DOHH2 (cell line): ENCODE data around the gene CFAP70.

Source experiments
- H3F3A ChIP-seq: fragments of 200-600 bp; sonication (generic), shearing (Covaris generic); 2 replicates; pipeline ENCODE4 v1.6.0; 2016; ENCODE audit warnings: antibody characterized with exemption, mild to moderate bottlenecking; ENCODE audit not compliant: control insufficient read depth, insufficient read depth
- H3K27ac ChIP-seq: fragments of 200-600 bp; sonication (generic); 2 replicates; pipeline ENCODE4 v1.5.1; 2014; ENCODE audit warnings: low read depth, mild to moderate bottlenecking, low read length, moderate library complexity
- H3K27me3 ChIP-seq: fragments of 200-600 bp; sonication (generic); 2 replicates; pipeline ENCODE4 v1.6.1; 2014; ENCODE audit warnings: mild to moderate bottlenecking, low read length, mixed read lengths; ENCODE audit not compliant: control insufficient read depth
- H3K36me3 ChIP-seq: fragments of 200-600 bp; sonication (generic); 2 replicates; pipeline ENCODE4 v1.6.1; 2014; ENCODE audit warnings: mild to moderate bottlenecking, low read length, moderate library complexity, mixed read lengths; ENCODE audit not compliant: control insufficient read depth
- H3K4me1 ChIP-seq: fragments of 200-600 bp; sonication (generic); 2 replicates; pipeline ENCODE4 v1.6.1; 2014; ENCODE audit warnings: mild to moderate bottlenecking, low read length, mixed read lengths; ENCODE audit not compliant: control insufficient read depth
- H3K4me2 ChIP-seq: fragments of 200-600 bp; sonication (generic); 2 replicates; pipeline ENCODE4 v1.6.0; 2014; ENCODE audit warnings: mild to moderate bottlenecking, low read length, moderate library complexity
- H3K4me3 ChIP-seq: fragments of 200-600 bp; sonication (generic); 2 replicates; pipeline ENCODE4 v1.5.1; 2014; ENCODE audit warnings: mild to moderate bottlenecking, low read length, mixed read lengths
- H3K79me2 ChIP-seq: fragments of 200-600 bp; sonication (generic); 2 replicates; pipeline ENCODE4 v1.6.1; 2014; ENCODE audit warnings: mild to moderate bottlenecking, low read length, mixed read lengths; ENCODE audit not compliant: control insufficient read depth
- H3K9me2 ChIP-seq: fragments of 200-600 bp; sonication (generic); replicated peaks from 2 replicates; pipeline ENCODE4 v1.6.1; 2014; ENCODE audit warnings: mild to moderate bottlenecking, low read length, mixed read lengths; ENCODE audit not compliant: control insufficient read depth
- H3K9me3 ChIP-seq: fragments of 200-600 bp; sonication (generic); 2 replicates; pipeline ENCODE4 v1.6.1; 2014; ENCODE audit warnings: antibody characterized with exemption, low read length, mixed read lengths; ENCODE audit not compliant: control insufficient read depth, insufficient read depth
- H4K20me1 ChIP-seq: fragments of 200-600 bp; sonication (generic); 2 replicates; pipeline ENCODE4 v1.6.0; 2014; ENCODE audit warnings: low read depth, mild to moderate bottlenecking, antibody characterized with exemption, low read length, moderate library complexity; ENCODE audit not compliant: control insufficient read depth, insufficient read depth
- EZH2phosphoT487 ChIP-seq: fragments of 200-600 bp; sonication (generic); IDR thresholded peaks from 2 replicates; pipeline ENCODE4 v1.6.1; 2017; ENCODE audit warnings: borderline replicate concordance, mild to moderate bottlenecking, antibody characterized with exemption, low read length, moderate library complexity, mixed read lengths
- TF ChIP-seq, protein P1 (sequence below): fragments of 200-600 bp; sonication (generic); IDR thresholded peaks from one replicate; pipeline ENCODE4 v1.5.1; 2014; ENCODE audit warnings: antibody characterized with exemption, mild to moderate bottlenecking, low read depth, low read length; ENCODE audit not compliant: poor library complexity, severe bottlenecking

CFAP70 gene

DNA sequence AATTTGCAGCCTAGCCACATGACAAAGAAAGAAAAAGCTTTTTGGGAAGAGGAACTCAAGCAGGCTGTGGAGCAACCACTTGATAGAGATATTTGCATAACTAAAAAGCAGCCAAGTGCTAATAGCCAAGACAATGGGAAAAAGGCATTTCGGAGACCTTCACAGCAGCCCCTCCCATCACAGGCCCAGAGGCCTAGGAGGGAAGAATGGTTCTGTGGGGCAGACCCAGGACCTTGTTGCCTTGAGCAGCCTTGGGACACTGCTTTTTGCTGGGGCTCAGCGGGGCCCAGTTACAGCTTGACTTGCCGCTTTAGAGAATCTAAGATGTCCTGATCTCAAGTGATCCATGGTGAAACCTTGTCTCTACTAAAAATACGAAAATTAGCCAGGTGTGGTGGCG is 152.3 kb downstream of the CFAP70 start:
- H3K4me2 ChIP-seq: no peak overlapping the region
- H3K79me2 ChIP-seq: no peaks in the 10 kb centered on the region
- H3K36me3 ChIP-seq: no peaks in the 10 kb centered on the region
- no peak overlapping the region for H3K4me3 ChIP-seq
- no peaks in the 10 kb centered on the region for H3K27me3 ChIP-seq
- no peaks in the 10 kb centered on the region for H3F3A ChIP-seq
- no peaks in the 10 kb centered on the region for H3K4me1 ChIP-seq
- no peaks in the 10 kb centered on the region for H4K20me1 ChIP-seq
- no peaks in the 10 kb centered on the region for H3K9me3 ChIP-seq
- no peak overlapping the region for H3K27ac ChIP-seq
- no peaks in the 10 kb centered on the region for H3K9me2 ChIP-seq
- no peak for TF ChIP-seq EZH2phosphoT487
- TF ChIP-seq, protein P1, sequence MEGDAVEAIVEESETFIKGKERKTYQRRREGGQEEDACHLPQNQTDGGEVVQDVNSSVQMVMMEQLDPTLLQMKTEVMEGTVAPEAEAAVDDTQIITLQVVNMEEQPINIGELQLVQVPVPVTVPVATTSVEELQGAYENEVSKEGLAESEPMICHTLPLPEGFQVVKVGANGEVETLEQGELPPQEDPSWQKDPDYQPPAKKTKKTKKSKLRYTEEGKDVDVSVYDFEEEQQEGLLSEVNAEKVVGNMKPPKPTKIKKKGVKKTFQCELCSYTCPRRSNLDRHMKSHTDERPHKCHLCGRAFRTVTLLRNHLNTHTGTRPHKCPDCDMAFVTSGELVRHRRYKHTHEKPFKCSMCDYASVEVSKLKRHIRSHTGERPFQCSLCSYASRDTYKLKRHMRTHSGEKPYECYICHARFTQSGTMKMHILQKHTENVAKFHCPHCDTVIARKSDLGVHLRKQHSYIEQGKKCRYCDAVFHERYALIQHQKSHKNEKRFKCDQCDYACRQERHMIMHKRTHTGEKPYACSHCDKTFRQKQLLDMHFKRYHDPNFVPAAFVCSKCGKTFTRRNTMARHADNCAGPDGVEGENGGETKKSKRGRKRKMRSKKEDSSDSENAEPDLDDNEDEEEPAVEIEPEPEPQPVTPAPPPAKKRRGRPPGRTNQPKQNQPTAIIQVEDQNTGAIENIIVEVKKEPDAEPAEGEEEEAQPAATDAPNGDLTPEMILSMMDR: no peak

GRCh38 chr10:73205890-73206289 is 152.8 kb downstream of the CFAP70 start:
- no peak overlapping the region for H3K4me3 ChIP-seq
- H4K20me1 ChIP-seq: no peaks in the 10 kb centered on the region
- no peaks in the 10 kb centered on the region for H3K79me2 ChIP-seq
- no peaks in the 10 kb centered on the region for H3K9me3 ChIP-seq
- no peak overlapping the region for H3K27ac ChIP-seq
- H3F3A ChIP-seq: no peaks in the 10 kb centered on the region
- no peaks in the 10 kb centered on the region for H3K9me2 ChIP-seq
- H3K36me3 ChIP-seq: no peaks in the 10 kb centered on the region
- H3K4me2 ChIP-seq: no peak overlapping the region
- H3K4me1 ChIP-seq: no peaks in the 10 kb centered on the region
- TF ChIP-seq EZH2phosphoT487: no peak
- TF ChIP-seq, protein P1: no peak
- no peaks in the 10 kb centered on the region for H3K27me3 ChIP-seq

- TF ChIP-seq, protein P1: no peak
- TF ChIP-seq EZH2phosphoT487: no peak
- no peaks in the 10 kb centered on the region for H3K79me2 ChIP-seq
- no peak overlapping the region for H3K4me3 ChIP-seq
- no peaks in the 10 kb centered on the region for H3K4me1 ChIP-seq
- H3K4me2 ChIP-seq: no peak overlapping the region
- no peaks in the 10 kb centered on the region for H4K20me1 ChIP-seq
- no peak overlapping the region for H3K27ac ChIP-seq
- H3K9me2 ChIP-seq: no peaks in the 10 kb centered on the region
- H3K27me3 ChIP-seq: no peaks in the 10 kb centered on the region
- no peaks in the 10 kb centered on the region for H3K9me3 ChIP-seq
- no peaks in the 10 kb centered on the region for H3F3A ChIP-seq
- no peaks in the 10 kb centered on the region for H3K36me3 ChIP-seq
Observed at GRCh38 chr10:73205081-73205480, 153.6 kb downstream of the CFAP70 start.
